ENCODE results near the gene SNUPN.
"Not testable (repeated sequence)": the region's sequence is repeated elsewhere in the genome, so short reads cannot be mapped to it uniquely, and the experiment has no call there.

SNUPN gene

GRCh38 chr15:75597667-75598341 is 27.7 kb downstream of the SNUPN start:
- no peak for DNase-seq (ENCODE audit: low spot score)
- TF ChIP-seq CTCF (IDR thresholded peaks at IDR 0.05; ENCODE audit: borderline replicate concordance, control extremely low read depth, extremely low read depth, insufficient read depth, missing control alignments), result peak; percentile 6
- in situ Hi-C loops (cut with MboI; ENCODE audit: low sequenced_read_pairs, unreplicated experiment), result no loop called here

DNA sequence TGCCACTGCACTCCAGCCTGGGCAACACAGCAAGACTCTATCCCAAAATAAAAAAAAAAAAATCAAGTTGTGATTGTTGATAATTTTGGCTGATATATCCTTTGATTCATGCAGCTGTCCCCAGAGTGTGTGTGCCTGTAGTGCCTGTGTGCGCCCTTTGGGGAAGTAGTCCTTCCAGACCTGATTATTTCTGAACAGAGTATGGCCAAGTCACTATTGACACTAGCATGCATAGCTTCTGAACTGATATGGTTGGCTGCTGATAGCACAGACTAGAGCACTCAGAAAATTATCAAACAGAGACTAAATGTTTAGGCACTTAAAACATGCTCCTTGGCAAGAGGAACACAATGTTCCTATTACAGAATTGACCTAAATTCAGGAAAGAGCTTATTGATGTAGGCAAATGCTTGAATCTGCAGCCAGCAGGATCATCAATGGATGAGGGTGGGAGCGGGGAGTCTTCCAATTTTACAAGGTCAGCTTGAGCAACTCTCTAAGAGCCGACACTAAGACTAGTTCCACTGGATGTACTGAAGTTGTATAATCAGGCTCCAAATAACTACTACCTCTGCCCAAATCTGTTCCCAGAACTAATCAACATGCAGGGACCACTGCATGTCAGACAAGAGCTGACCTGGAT is 28.7 kb downstream of the SNUPN start:
- no peak for TF ChIP-seq CTCF (IDR thresholded peaks at IDR 0.05; ENCODE audit: borderline replicate concordance, control extremely low read depth, extremely low read depth, insufficient read depth, missing control alignments)
- DNase-seq (ENCODE audit: low spot score), result no peak
- in situ Hi-C loops (cut with MboI; ENCODE audit: low sequenced_read_pairs, unreplicated experiment), result no loop called here

- TF ChIP-seq CTCF (IDR thresholded peaks at IDR 0.05; ENCODE audit: borderline replicate concordance, control extremely low read depth, extremely low read depth, insufficient read depth, missing control alignments), result no peak
- in situ Hi-C loops (cut with MboI; ENCODE audit: low sequenced_read_pairs, unreplicated experiment), result no loop called here
- DNase-seq (ENCODE audit: low spot score), result no peak
Measured at GRCh38 chr15:75594276-75594675, 31.2 kb downstream of the SNUPN start.

DNA sequence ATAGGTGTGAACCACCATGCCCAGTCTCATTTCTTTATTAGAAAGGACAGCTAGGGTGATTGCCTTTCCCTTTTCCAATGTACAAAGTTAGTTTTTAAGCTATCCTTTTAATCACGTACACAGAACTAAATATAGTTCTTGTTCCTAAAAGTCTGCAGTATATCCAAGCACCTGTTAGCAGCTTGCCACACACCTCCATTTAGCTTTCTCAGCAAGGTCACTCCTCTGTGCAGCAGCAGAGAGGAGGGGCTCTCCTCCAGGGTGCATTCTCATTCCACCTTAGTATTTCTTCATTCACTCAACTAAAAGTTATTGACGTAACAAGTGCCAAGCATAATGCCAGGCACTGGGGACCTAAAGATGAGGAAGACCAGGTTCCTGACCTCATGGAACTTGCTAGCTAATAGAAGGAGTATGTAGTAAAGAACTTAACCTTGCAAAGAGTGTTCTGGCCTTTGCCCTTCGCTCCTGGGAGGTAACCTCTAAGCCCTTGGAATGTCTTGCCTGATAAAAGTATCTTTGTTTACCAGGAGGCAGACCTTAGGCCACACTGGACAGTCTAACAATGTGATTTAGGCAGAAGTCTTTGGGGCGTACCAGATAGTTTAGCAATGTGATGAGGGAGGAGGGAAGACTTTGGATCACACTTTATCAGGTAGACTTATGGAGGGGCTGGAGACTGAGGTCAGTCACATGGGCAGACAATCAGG is 33.7 kb downstream of the SNUPN start:
- in situ Hi-C loops (cut with MboI; ENCODE audit: low sequenced_read_pairs, unreplicated experiment), result no loop called here
- no peak for DNase-seq (ENCODE audit: low spot score)

DNA sequence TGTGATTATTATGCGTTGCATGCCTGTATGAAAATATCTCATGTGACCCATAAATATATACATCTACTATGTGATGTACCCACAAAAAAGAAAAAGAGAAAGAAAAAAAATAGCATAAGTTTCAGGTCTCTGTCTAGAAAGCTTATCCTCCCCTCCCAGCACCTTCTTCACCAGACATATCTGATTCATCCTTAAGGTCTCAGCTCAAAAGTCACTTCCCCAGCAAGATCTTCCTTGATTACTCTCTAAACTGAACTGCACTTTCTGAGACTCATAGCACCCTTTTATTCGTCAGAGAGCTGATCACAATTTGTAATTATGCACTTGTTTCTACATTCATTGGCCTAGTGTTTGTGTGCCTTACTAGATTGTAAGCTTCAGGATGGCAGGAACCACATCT is 35.3 kb downstream of the SNUPN start:
- no peak for TF ChIP-seq CTCF (IDR thresholded peaks at IDR 0.05; ENCODE audit: borderline replicate concordance, control extremely low read depth, extremely low read depth, insufficient read depth, missing control alignments)
- in situ Hi-C loops (cut with MboI; ENCODE audit: low sequenced_read_pairs, unreplicated experiment), result no loop called here
- DNase-seq (ENCODE audit: low spot score), result no peak

More for the DNA sequence above, 33.7 kb downstream of the SNUPN start:
- TF ChIP-seq CTCF (IDR thresholded peaks at IDR 0.05; ENCODE audit: borderline replicate concordance, control extremely low read depth, extremely low read depth, insufficient read depth, missing control alignments), result no peak

GRCh38 chr15:75589071-75589470 is 36.5 kb downstream of the SNUPN start:
- in situ Hi-C loops (cut with MboI; ENCODE audit: low sequenced_read_pairs, unreplicated experiment), result no loop called here
- no peak for TF ChIP-seq CTCF (IDR thresholded peaks at IDR 0.05; ENCODE audit: borderline replicate concordance, control extremely low read depth, extremely low read depth, insufficient read depth, missing control alignments)
- DNase-seq (ENCODE audit: low spot score), result no peak

GRCh38 chr15:75586422-75586821 is 39.1 kb downstream of the SNUPN start:
- in situ Hi-C loops (cut with MboI; ENCODE audit: low sequenced_read_pairs, unreplicated experiment), result not testable (repeated sequence)

More at GRCh38 chr15:75586422-75586821, 39.1 kb downstream of the SNUPN start:
- not testable (repeated sequence) for DNase-seq (ENCODE audit: low spot score)
